Liver (tissue), 9 donors: Measurements from ENCODE around the gene FBN2. TPM values are rescaled to one million over a fixed set of nuclear protein-coding genes. Genes with fewer than 3 reads are reported as not detected.

ENCODE experiments used
- DNase-seq: peaks from one replicate; pipeline ENCODE4 v3.0.0-alpha.2; 2017; ENCODE audit warnings: low spot score
- H3K27ac ChIP-seq, 2 donors: one replicate each; pipeline ENCODE4 v1.7.0; 2013; ENCODE audit warnings: inconsistent platforms in 2 of 2, low read length in 2 of 2, control low read depth in 1 of 2, low read depth in 1 of 2, mild to moderate bottlenecking in 1 of 2
- H3K27me3 ChIP-seq, 4 donors: one replicate each; pipeline versions ENCODE4 v1.6.1 to v1.7.0; 2013; ENCODE audit warnings: low read length in 3 of 4, inconsistent platforms in 1 of 4, mild to moderate bottlenecking in 1 of 4, moderate library complexity in 1 of 4; ENCODE audit not compliant: control insufficient read depth in 4 of 4, insufficient read depth in 4 of 4
- H3K36me3 ChIP-seq, 4 donors: one replicate each; pipeline versions ENCODE4 v1.6.1 to v1.7.0; 2013; ENCODE audit warnings: low read length in 3 of 4, mild to moderate bottlenecking in 3 of 4, low read depth in 1 of 4, moderate library complexity in 1 of 4; ENCODE audit not compliant: control insufficient read depth in 4 of 4, insufficient read depth in 3 of 4
- H3K4me1 ChIP-seq, 4 donors: one replicate each; pipeline versions ENCODE4 v1.6.1 to v1.7.0; 2013; ENCODE audit warnings: low read length in 3 of 4, mild to moderate bottlenecking in 3 of 4, moderate library complexity in 1 of 4; ENCODE audit not compliant: control insufficient read depth in 4 of 4, insufficient read depth in 4 of 4
- H3K4me3 ChIP-seq, 3 donors: one replicate each; pipeline versions ENCODE4 v1.6.1 to v1.7.0; 2013; ENCODE audit warnings: low read length in 3 of 3, control low read depth in 1 of 3, low read depth in 1 of 3, mild to moderate bottlenecking in 1 of 3
- H3K9ac ChIP-seq, 2 donors: one replicate each; pipeline ENCODE4 v1.7.0; 2013; ENCODE audit warnings: low read length in 2 of 2, mild to moderate bottlenecking in 2 of 2, moderate library complexity in 2 of 2, control low read depth in 1 of 2, low read depth in 1 of 2
- H3K9me3 ChIP-seq, 4 donors: one replicate each; pipeline versions ENCODE4 v1.6.1 to v1.7.0; 2013; ENCODE audit warnings: low read length in 3 of 4; ENCODE audit not compliant: control insufficient read depth in 4 of 4
- ATF3 ChIP-seq: IDR thresholded peaks from 2 replicates; pipeline ENCODE4 v1.6.1; 2016; ENCODE audit warnings: antibody characterized with exemption
- CTCF ChIP-seq: fragments of 150-350 bp; IDR thresholded peaks from 2 replicates; pipeline ENCODE4 v1.5.1; 2017; ENCODE audit warnings: improper control_type of control experiment, low read depth, low read length; ENCODE audit not compliant: missing input control
- EGR1 ChIP-seq, 2 donors: IDR thresholded peaks; 2 replicates each; pipeline ENCODE4 v1.6.1; 2016 to 2018; ENCODE audit warnings: antibody characterized with exemption in 2 of 2, low read depth in 2 of 2
- FOXA1 ChIP-seq: IDR thresholded peaks from 2 replicates; pipeline ENCODE4 v1.6.1; 2016; ENCODE audit warnings: antibody characterized with exemption
- JUND ChIP-seq, 2 donors: IDR thresholded peaks; 2 replicates each; pipeline ENCODE4 v1.6.1; 2016; ENCODE audit warnings: antibody characterized with exemption in 2 of 2
- NR2F2 ChIP-seq: IDR thresholded peaks from 2 replicates; pipeline ENCODE4 v1.6.1; 2016; ENCODE audit warnings: antibody characterized with exemption
- RAD21 ChIP-seq, 2 donors: IDR thresholded peaks; 2 replicates each; pipeline ENCODE4 v1.6.1; 2016; ENCODE audit warnings: antibody characterized with exemption in 2 of 2, mild to moderate bottlenecking in 2 of 2
- REST ChIP-seq: IDR thresholded peaks from 2 replicates; pipeline ENCODE4 v1.6.1; 2016; ENCODE audit warnings: antibody characterized with exemption, mild to moderate bottlenecking
- RXRA ChIP-seq, 2 donors: IDR thresholded peaks; 2 replicates each; pipeline ENCODE4 v1.6.1; 2017 to 2018; ENCODE audit warnings: antibody characterized with exemption in 2 of 2, mild to moderate bottlenecking in 1 of 2
- TAF1 ChIP-seq: conservative IDR thresholded peaks from 2 replicates; pipeline ENCODE4 v1.6.1; 2016; ENCODE audit warnings: antibody characterized with exemption, mild to moderate bottlenecking
- YY1 ChIP-seq: IDR thresholded peaks from 2 replicates; pipeline ENCODE4 v1.6.1; 2016; ENCODE audit warnings: antibody characterized with exemption, mild to moderate bottlenecking
- ZBTB33 ChIP-seq: IDR thresholded peaks from 2 replicates; pipeline ENCODE4 v1.6.1; 2016; ENCODE audit warnings: antibody characterized with exemption
- WGBS: extraction: QIAGEN DNeasy Blood & Tissue Kit; methylation state at CpG from one replicate; pipeline ENCODE4 v1.1.7; 2013; 5-methylcytosine and 5-hydroxymethylcytosine counted together
- polyA plus RNA-seq, 2 donors: library from polyadenylated mRNA; stranded (reverse) in 1 of 2; unstranded in 1 of 2; fragments of 200-250 nt in 1 of 2; fragments of >200 nt in 1 of 2; fragmentation: Nextera tagmentation in 1 of 2; extraction: Ambion mirVana in 1 of 2; gene quantifications; one replicate each; pipeline versions ENCODE4 v1.2.1 to v1.2.3, GENCODE V29; 2013 to 2015
- total RNA-seq, 2 donors: library from RNA; depleted of rRNA; stranded (reverse); fragments of >200 nt; gene quantifications; one replicate each; pipeline ENCODE4 v1.2.3, GENCODE V29; 2014
- donor health status: healthy.
- donor health status: healthy.
- donor health status: healthy.
- donor health status: healthy.
- donor health status: healthy.

The FBN2 gene
- total and polyA plus RNA-seq, 4 donors: 0.08 to 4.1 (median 0.47) TPM

- H3K4me3 ChIP-seq: no peak overlapping the region
- no peak for DNase-seq
- H3K9me3 ChIP-seq: no peaks in the 10 kb centered on the region
- H3K36me3 ChIP-seq: no peaks in the 10 kb centered on the region
- no peaks in the 10 kb centered on the region for H3K4me1 ChIP-seq
- H3K27ac ChIP-seq: no peak overlapping the region
- TF ChIP-seq ATF3 (no peak), ZBTB33 (no peak), RXRA (IDR thresholded peaks at IDR 0.05) (no peak), REST (no peak), EGR1 (IDR thresholded peaks at IDR 0.05; ENCODE audit: low read depth in 2 of 2) (no peak), JUND (IDR thresholded peaks at IDR 0.05) (no peak), RAD21 (IDR thresholded peaks at IDR 0.05) (no peak), CTCF (no peak)
- no peak overlapping the region for H3K9ac ChIP-seq
- WGBS: 70% methylated on average over 3 of the region's 3 CpGs
- peaks cover 0 to 5% (median 0%) of the 10 kb centered on the region in 4 donors for H3K27me3 ChIP-seq
Measured at GRCh38 chr5:128271071-128271470, 267.0 kb downstream of the FBN2 start.

- H3K27me3 ChIP-seq: peaks cover 0 to 2% (median 0%) of the 10 kb centered on the region in 4 donors
- no peak for TF ChIP-seq CTCF
- TF ChIP-seq ZBTB33: no peak
- no peak for TF ChIP-seq EGR1 (IDR thresholded peaks at IDR 0.05; ENCODE audit: low read depth in 2 of 2)
- no peak for TF ChIP-seq REST
- TF ChIP-seq NR2F2: no peak
- TF ChIP-seq RXRA (IDR thresholded peaks at IDR 0.05): no peak
- TF ChIP-seq RAD21 (IDR thresholded peaks at IDR 0.05): no peak
- TF ChIP-seq YY1: no peak
- TF ChIP-seq TAF1: no peak
- TF ChIP-seq FOXA1: no peak
- 70% methylated on average over 3 of the region's 3 CpGs for WGBS
- H3K4me3 ChIP-seq: no peak overlapping the region
- H3K36me3 ChIP-seq: no peaks in the 10 kb centered on the region
- no peak overlapping the region for H3K27ac ChIP-seq
- no peak overlapping the region for H3K9ac ChIP-seq
- no peaks in the 10 kb centered on the region for H3K4me1 ChIP-seq
- no peaks in the 10 kb centered on the region for H3K9me3 ChIP-seq
- DNase-seq: no peak
Measured at GRCh38 chr5:128264564-128265360, 273.3 kb downstream of the FBN2 start.
